NCI-H1417 treated with DMSO at 0.1 percent for 48 hours (cell line): ENCODE measurements around the gene ADCY9.

Experiments
- DNase-seq: peaks from one replicate; lab custom pipeline; 2025; lab: John Stamatoyannopoulos, UW

ADCY9 gene

GRCh38 chr16:3912897-3913296 is 203.3 kb downstream of the ADCY9 start:
- DNase-seq: no peak
